A549 (cell line): ENCODE measurements around the gene IL19.

ENCODE experiments used
- POLR2AphosphoS2 ChIP-seq: conservative IDR thresholded peaks from 2 replicates; pipeline ENCODE4 v1.6.1; 2012; ENCODE audit warnings: low read length, improper control_type of control experiment, inconsistent platforms
- ZC3H11A ChIP-seq: fragments of 450-650 bp; IDR thresholded peaks from 2 replicates; pipeline ENCODE4 v1.6.1; 2014; ENCODE audit warnings: antibody characterized with exemption, mild to moderate bottlenecking
- TF ChIP-seq, protein P1 (sequence below): fragments of >200 bp; sonication (Bioruptor Twin); formaldehyde crosslinking; IDR thresholded peaks from 3 replicates; pipeline ENCODE4 v1.5.1; 2016
- TF ChIP-seq, protein P2 (sequence below): IDR thresholded peaks from 2 replicates; pipeline ENCODE4 v1.6.1; 2012
- TF ChIP-seq, protein P3 (sequence below): fragments of 200-600 bp; sonication (generic); IDR thresholded peaks from 2 replicates; pipeline ENCODE4 v1.6.1; 2016; ENCODE audit warnings: antibody characterized with exemption, mild to moderate bottlenecking, moderate library complexity

DNA sequence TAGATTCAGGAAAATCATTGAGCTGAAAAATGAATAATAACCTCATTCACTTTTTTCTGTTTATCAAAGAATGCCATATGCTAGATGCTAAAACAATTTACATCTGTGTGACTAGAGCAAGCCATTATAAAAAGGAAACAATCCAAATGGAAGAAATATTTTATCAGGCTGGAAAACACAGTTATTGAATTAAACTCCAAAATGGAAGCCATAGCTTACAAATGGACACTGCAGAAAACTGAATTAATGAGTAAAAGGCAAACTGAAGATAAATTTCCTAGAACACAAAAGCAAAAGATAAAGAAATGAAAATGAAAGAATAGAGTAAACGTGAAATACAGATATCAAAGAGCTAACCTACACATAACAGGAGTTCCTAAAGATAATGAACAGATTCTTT is 34.8 kb downstream of the IL19 start:
- TF ChIP-seq POLR2AphosphoS2 (no peak), ZC3H11A (no peak)
- TF ChIP-seq, protein P1, sequence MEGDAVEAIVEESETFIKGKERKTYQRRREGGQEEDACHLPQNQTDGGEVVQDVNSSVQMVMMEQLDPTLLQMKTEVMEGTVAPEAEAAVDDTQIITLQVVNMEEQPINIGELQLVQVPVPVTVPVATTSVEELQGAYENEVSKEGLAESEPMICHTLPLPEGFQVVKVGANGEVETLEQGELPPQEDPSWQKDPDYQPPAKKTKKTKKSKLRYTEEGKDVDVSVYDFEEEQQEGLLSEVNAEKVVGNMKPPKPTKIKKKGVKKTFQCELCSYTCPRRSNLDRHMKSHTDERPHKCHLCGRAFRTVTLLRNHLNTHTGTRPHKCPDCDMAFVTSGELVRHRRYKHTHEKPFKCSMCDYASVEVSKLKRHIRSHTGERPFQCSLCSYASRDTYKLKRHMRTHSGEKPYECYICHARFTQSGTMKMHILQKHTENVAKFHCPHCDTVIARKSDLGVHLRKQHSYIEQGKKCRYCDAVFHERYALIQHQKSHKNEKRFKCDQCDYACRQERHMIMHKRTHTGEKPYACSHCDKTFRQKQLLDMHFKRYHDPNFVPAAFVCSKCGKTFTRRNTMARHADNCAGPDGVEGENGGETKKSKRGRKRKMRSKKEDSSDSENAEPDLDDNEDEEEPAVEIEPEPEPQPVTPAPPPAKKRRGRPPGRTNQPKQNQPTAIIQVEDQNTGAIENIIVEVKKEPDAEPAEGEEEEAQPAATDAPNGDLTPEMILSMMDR = no peak
- TF ChIP-seq, protein P2, sequence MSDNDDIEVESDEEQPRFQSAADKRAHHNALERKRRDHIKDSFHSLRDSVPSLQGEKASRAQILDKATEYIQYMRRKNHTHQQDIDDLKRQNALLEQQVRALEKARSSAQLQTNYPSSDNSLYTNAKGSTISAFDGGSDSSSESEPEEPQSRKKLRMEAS = no peak
- TF ChIP-seq, protein P3, sequence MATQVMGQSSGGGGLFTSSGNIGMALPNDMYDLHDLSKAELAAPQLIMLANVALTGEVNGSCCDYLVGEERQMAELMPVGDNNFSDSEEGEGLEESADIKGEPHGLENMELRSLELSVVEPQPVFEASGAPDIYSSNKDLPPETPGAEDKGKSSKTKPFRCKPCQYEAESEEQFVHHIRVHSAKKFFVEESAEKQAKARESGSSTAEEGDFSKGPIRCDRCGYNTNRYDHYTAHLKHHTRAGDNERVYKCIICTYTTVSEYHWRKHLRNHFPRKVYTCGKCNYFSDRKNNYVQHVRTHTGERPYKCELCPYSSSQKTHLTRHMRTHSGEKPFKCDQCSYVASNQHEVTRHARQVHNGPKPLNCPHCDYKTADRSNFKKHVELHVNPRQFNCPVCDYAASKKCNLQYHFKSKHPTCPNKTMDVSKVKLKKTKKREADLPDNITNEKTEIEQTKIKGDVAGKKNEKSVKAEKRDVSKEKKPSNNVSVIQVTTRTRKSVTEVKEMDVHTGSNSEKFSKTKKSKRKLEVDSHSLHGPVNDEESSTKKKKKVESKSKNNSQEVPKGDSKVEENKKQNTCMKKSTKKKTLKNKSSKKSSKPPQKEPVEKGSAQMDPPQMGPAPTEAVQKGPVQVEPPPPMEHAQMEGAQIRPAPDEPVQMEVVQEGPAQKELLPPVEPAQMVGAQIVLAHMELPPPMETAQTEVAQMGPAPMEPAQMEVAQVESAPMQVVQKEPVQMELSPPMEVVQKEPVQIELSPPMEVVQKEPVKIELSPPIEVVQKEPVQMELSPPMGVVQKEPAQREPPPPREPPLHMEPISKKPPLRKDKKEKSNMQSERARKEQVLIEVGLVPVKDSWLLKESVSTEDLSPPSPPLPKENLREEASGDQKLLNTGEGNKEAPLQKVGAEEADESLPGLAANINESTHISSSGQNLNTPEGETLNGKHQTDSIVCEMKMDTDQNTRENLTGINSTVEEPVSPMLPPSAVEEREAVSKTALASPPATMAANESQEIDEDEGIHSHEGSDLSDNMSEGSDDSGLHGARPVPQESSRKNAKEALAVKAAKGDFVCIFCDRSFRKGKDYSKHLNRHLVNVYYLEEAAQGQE = no peak
